Measurements from ENCODE around the gene ELK4. TPM values are rescaled to one million over a fixed set of nuclear protein-coding genes. Genes with fewer than 3 reads are reported as not detected.
A peak's percentile ranks its signal among the peaks of the same experiment; 100 is the strongest.

Gene ELK4
- total and polyA plus RNA-seq, 2 of the 13 experiments (the other 11 are each of a cell fraction or from before 2014, with no cell fraction given): 8.3 to 13.1 TPM

GRCh38 chr1:205584732-205585131, 47.1 kb downstream of the ELK4 start:
- FAIRE-seq (no peak), DNase-seq (ENCODE audit: low spot score) (no peak), ATAC-seq (no peak)
- intact Hi-C loops (cut with micrococcal nuclease; ENCODE audit: unreplicated experiment) (no loop called here), in situ Hi-C loops (cut with HindIII; ENCODE audit: extremely low pct_ligation_motif_present, low pct_unique_long_range_greater_than_20kb) (loop anchor here (5.0 kb wide), 1 partner anchor 47 kb away; no protein-coding TSS in a partner anchor)
- H2AFZ ChIP-seq (ENCODE audit: low read length): no peak overlapping the region
- no peaks in the 10 kb centered on the region for H4K20me1 ChIP-seq (ENCODE audit: insufficient read depth, low read length)
- H3K79me2 ChIP-seq (ENCODE audit: insufficient read depth, low read length): no peaks in the 10 kb centered on the region
- no peak overlapping the region for H3K9ac ChIP-seq (ENCODE audit: insufficient read depth, low read depth, low read length)
- ChIA-PET CTCF (ENCODE audit: low intra/inter-chr PET ratio, low total read pairs) (no interaction called here), POLR2A (no interaction called here)
- BruUV-seq (replicated peaks): no TSS peak
- H3K4me2 ChIP-seq (ENCODE audit: low read depth, low read length): no peak overlapping the region
- no peaks in the 10 kb centered on the region for H3K36me3 ChIP-seq (replicated peaks in 1 of 2; ENCODE audit: control insufficient read depth in 1 of 2, insufficient read depth in 2 of 2, low read length in 2 of 2)
- peaks cover 6 to 30% of the 10 kb centered on the region in 2 experiments; a peak in 4 of 5 replicates for H3K27me3 ChIP-seq (ENCODE audit: control insufficient read depth in 1 of 2, insufficient read depth in 2 of 2, low read length in 2 of 2)
- peaks cover 51% of the 10 kb centered on the region for H3K4me1 ChIP-seq (ENCODE audit: insufficient read depth, low read length)
- H3K9me3 ChIP-seq (ENCODE audit: low read length): no peaks in the 10 kb centered on the region
- 26% methylated on average over 3 of the region's 7 CpGs for WGBS (ENCODE audit: low lambda C conversion rate)
- H3K4me3 ChIP-seq (replicated peaks in 1 of 3; ENCODE audit: insufficient read depth in 1 of 3, low read depth in 2 of 3, low read length in 3 of 3): no peak overlapping the region
- TF ChIP-seq RBAK (CRISPR knock-in tag; IDR thresholded peaks at IDR 0.05) (no peak), ZNF550 (CRISPR knock-in tag; IDR thresholded peaks at IDR 0.05; ENCODE audit: borderline replicate concordance) (no peak)
- TF ChIP-seq, protein P1, sequence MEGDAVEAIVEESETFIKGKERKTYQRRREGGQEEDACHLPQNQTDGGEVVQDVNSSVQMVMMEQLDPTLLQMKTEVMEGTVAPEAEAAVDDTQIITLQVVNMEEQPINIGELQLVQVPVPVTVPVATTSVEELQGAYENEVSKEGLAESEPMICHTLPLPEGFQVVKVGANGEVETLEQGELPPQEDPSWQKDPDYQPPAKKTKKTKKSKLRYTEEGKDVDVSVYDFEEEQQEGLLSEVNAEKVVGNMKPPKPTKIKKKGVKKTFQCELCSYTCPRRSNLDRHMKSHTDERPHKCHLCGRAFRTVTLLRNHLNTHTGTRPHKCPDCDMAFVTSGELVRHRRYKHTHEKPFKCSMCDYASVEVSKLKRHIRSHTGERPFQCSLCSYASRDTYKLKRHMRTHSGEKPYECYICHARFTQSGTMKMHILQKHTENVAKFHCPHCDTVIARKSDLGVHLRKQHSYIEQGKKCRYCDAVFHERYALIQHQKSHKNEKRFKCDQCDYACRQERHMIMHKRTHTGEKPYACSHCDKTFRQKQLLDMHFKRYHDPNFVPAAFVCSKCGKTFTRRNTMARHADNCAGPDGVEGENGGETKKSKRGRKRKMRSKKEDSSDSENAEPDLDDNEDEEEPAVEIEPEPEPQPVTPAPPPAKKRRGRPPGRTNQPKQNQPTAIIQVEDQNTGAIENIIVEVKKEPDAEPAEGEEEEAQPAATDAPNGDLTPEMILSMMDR (CRISPR knock-in tag; IDR thresholded peaks at IDR 0.05): peak; percentile 44
- H3K27ac ChIP-seq (ENCODE audit: extremely low read length, insufficient read depth, low read length): no peak overlapping the region

GRCh38 chr1:205583461-205584130, 48.2 kb downstream of the ELK4 start:
- Histone ChIP-seq H3K27ac (ENCODE audit: extremely low read length, insufficient read depth, low read length) (no peak overlapping the region), H3K4me3 (replicated peaks in 1 of 3; ENCODE audit: insufficient read depth in 1 of 3, low read depth in 2 of 3, low read length in 3 of 3) (no peak overlapping the region), H3K36me3 (replicated peaks in 1 of 2; ENCODE audit: control insufficient read depth in 1 of 2, insufficient read depth in 2 of 2, low read length in 2 of 2) (no peaks in the 10 kb centered on the region), H3K4me1 (ENCODE audit: insufficient read depth, low read length) (peaks cover 43% of the 10 kb centered on the region), H3K79me2 (ENCODE audit: insufficient read depth, low read length) (no peaks in the 10 kb centered on the region), H2AFZ (ENCODE audit: low read length) (no peak overlapping the region), H3K9ac (ENCODE audit: insufficient read depth, low read depth, low read length) (no peak overlapping the region), H3K9me3 (ENCODE audit: low read length) (no peaks in the 10 kb centered on the region), H4K20me1 (ENCODE audit: insufficient read depth, low read length) (no peaks in the 10 kb centered on the region), H3K4me2 (ENCODE audit: low read depth, low read length) (no peak overlapping the region), H3K27me3 (ENCODE audit: control insufficient read depth in 1 of 2, insufficient read depth in 2 of 2, low read length in 2 of 2) (peaks cover 9 to 42% of the 10 kb centered on the region in 2 experiments)
- FAIRE-seq (no peak), DNase-seq (ENCODE audit: low spot score) (no peak), ATAC-seq (peak; percentile 11; the same call in 1 of the 3 replicates)
- CTCF ChIA-PET (ENCODE audit: low intra/inter-chr PET ratio, low total read pairs): no interaction called here
- BruUV-seq (replicated peaks): no TSS peak
- intact Hi-C loops (cut with micrococcal nuclease; ENCODE audit: unreplicated experiment): no loop called here
- 62% methylated on average over 7 of the region's 7 CpGs for WGBS (ENCODE audit: low lambda C conversion rate)
- in situ Hi-C loops (cut with HindIII; ENCODE audit: extremely low pct_ligation_motif_present, low pct_unique_long_range_greater_than_20kb): loop anchor here (5.0 kb wide), 1 partner anchor 46 kb away; no protein-coding TSS in a partner anchor
- POLR2A ChIA-PET: interaction anchor here (1.0 kb wide), 1 partner anchor 125 kb away, joined by 3 read pairs; no protein-coding TSS in a partner anchor
- TF ChIP-seq KDM3A (CRISPR knock-in tag; IDR thresholded peaks at IDR 0.05; ENCODE audit: low read depth) (no peak), BORCS8-MEF2B (CRISPR knock-in tag; IDR thresholded peaks at IDR 0.05) (no peak), POGZ (CRISPR knock-in tag; IDR thresholded peaks at IDR 0.05) (no peak), KLF13 (CRISPR knock-in tag; IDR thresholded peaks at IDR 0.05) (no peak), ZNF362 (CRISPR knock-in tag; IDR thresholded peaks at IDR 0.05; ENCODE audit: borderline replicate concordance) (no peak), TSC22D2 (CRISPR knock-in tag; IDR thresholded peaks at IDR 0.05; ENCODE audit: borderline replicate concordance) (no peak), AKAP8 (CRISPR knock-in tag; IDR thresholded peaks at IDR 0.05) (no peak), CBX2 (IDR thresholded peaks at IDR 0.05; ENCODE audit: low read depth, low read length) (no peak), CBX2 (CRISPR knock-in tag; IDR thresholded peaks at IDR 0.05; ENCODE audit: low read depth) (no peak), RAD21 (CRISPR knock-in tag; IDR thresholded peaks at IDR 0.05) (no peak), PCBP2 (optimal IDR thresholded peaks at IDR 0.05; ENCODE audit: low read depth, low read length, poor library complexity, severe bottlenecking) (no peak), ZNF615 (CRISPR knock-in tag; IDR thresholded peaks at IDR 0.05; ENCODE audit: borderline replicate concordance) (no peak)
